ENCODE measurements around the gene SLC24A3. TPM values are rescaled to one million over a fixed set of nuclear protein-coding genes. Genes with fewer than 3 reads are reported as not detected.

The SLC24A3 gene
- total RNA-seq (2014; rRNA removed; shearing (Covaris generic)): 0.06 TPM in 1 of 2 replicates, not detected in the other

- DNase-seq (ENCODE audit: low read depth): no peak
Measured at GRCh38 chr20:19212469-19212815, at the start of gene SLC24A3. TSS of gene SLC24A3 (plus strand) at chr20:19212642.

GRCh38 chr20:19170148-19170547 lies 42.3 kb upstream of the SLC24A3 start:
- DNase-seq (ENCODE audit: low read depth): no peak

GRCh38 chr20:19172637-19173036 lies 39.8 kb upstream of the SLC24A3 start:
- DNase-seq (ENCODE audit: low read depth): no peak

GRCh38 chr20:19176470-19177052 lies 35.9 kb upstream of the SLC24A3 start:
- no peak for DNase-seq (ENCODE audit: low read depth)

GRCh38 chr20:19181552-19181951 lies 30.9 kb upstream of the SLC24A3 start:
- DNase-seq (ENCODE audit: low read depth): peak; percentile 1

GRCh38 chr20:19185083-19185482 lies 27.4 kb upstream of the SLC24A3 start:
- DNase-seq (ENCODE audit: low read depth): no peak

- DNase-seq (ENCODE audit: low read depth): no peak
Measured at GRCh38 chr20:19193349-19193748, 19.1 kb upstream of the SLC24A3 start.

GRCh38 chr20:19205981-19206396 lies 6.5 kb upstream of the SLC24A3 start:
- DNase-seq (ENCODE audit: low read depth): peak; percentile 60

GRCh38 chr20:19207541-19207940 lies 4.9 kb upstream of the SLC24A3 start:
- DNase-seq (ENCODE audit: low read depth): no peak

- DNase-seq (ENCODE audit: low read depth): no peak
Measured at GRCh38 chr20:19210391-19211155, 1.9 kb upstream of the SLC24A3 start.

- DNase-seq (ENCODE audit: low read depth): no peak
Measured at GRCh38 chr20:19211252-19211651, 1.2 kb upstream of the SLC24A3 start.

GRCh38 chr20:19211661-19212468 lies 577 bp upstream of the SLC24A3 start:
- peak; percentile 50 for DNase-seq (ENCODE audit: low read depth)

GRCh38 chr20:19212821-19213502 lies 520 bp downstream of the SLC24A3 start:
- DNase-seq (ENCODE audit: low read depth): peak; percentile 80

GRCh38 chr20:19213946-19214490 lies 1.6 kb downstream of the SLC24A3 start:
- no peak for DNase-seq (ENCODE audit: low read depth)

GRCh38 chr20:19218411-19218810 lies 6.0 kb downstream of the SLC24A3 start:
- DNase-seq (ENCODE audit: low read depth): no peak

- DNase-seq (ENCODE audit: low read depth): no peak
Measured at GRCh38 chr20:19222520-19223040, 10.1 kb downstream of the SLC24A3 start.

GRCh38 chr20:19223640-19224039 lies 11.2 kb downstream of the SLC24A3 start:
- DNase-seq (ENCODE audit: low read depth): no peak

GRCh38 chr20:19231359-19232035 lies 19.1 kb downstream of the SLC24A3 start:
- DNase-seq (ENCODE audit: low read depth): no peak

GRCh38 chr20:19232997-19233794 lies 20.8 kb downstream of the SLC24A3 start:
- DNase-seq (ENCODE audit: low read depth): no peak
